GOT3 (cell line): ENCODE measurements around the gene APOBEC4.
"Not testable (repeated sequence)": the region's sequence is repeated elsewhere in the genome, so short reads cannot be mapped to it uniquely, and the experiment has no call there.

Source experiments
- DNase-seq: peaks from one replicate; lab custom pipeline; 2025; ENCODE audit warnings: mixed read lengths; lab: John Stamatoyannopoulos, UW

The APOBEC4 gene

DNA sequence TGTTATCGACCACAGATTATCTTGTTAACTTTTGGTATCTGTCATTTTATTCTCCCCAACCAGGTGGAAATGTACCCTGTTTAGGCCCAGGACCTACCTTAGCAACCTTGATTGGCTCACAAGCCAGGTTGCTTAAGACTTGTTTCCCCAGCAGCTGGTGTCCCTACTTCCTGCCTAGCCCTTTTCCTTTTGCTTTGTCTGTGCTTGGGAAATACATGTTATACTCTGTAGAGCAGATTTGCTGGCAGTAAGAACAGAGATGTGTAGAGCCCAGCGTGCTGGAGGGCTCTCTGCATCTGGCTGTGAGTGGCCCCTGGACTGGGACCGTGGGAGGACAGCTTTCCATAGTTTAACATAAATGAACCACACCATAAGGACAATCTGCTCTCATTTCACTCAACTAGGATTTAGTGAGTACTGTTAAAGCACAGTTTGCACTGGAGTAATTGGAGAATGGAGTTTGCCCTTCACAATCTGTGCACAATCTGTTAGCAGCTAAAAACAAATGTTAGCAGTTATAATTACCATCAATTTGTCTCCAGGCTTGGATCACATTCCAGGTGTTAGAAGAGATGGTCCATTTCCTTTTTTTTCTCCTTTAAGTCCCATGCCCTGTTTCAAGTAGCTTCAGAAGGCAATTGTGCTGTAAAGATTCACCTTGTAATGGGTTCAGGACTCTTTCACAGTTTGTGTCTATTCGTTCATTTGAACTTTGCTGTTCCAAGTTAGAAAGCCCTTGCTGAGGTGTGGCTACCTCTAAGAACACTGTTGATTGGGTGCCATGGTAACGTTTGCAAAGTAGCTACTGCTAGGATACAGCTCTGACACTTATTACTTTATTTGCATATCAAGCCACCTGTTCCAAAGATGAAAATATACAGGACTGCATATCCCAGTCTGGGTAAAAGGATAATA lies at the start of gene APOBEC4:
TSS of gene APOBEC4 (minus strand) at position 770 of the 915 bp plus-strand sequence. CDS start 4,535 bp downstream, outside the sequence.
- DNase-seq, result no peak

GRCh38 chr1:183702813-183703198 lies 49.7 kb upstream of the APOBEC4 start:
- no peak for DNase-seq

DNA sequence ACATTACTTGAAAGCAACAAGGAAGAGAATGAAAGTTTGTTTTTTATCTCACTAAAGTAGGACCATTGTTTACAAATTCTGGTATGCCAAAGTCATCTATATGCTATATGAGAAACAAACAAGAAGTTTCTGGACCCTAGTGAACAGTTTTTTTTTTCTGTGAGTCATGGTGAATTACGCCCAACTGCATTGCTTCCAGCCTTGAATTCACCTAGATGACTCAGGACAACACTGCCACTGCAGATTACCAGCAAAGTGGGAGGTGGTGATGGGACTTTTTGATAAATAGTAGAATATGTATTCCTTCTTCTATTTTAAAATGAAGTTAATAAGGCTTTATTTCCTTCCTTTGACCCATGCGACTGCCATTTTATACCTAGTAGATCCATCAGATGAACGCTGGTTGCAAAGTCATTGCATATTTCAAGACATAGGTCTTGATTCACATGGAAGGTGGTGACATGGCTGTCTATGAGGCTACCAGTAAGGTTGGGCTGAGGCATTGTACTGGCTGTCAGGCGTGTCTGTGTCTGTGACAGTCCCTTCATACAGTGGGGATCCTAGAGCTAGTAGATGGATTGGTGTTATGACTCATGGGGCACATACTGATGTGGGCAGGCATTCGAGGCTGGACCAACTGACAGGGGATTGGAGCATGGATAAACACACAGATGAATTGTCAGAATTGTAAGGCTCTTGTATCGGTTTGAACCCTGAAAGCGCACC lies 49.1 kb upstream of the APOBEC4 start:
- no peak for DNase-seq

GRCh38 chr1:183699616-183700160 lies 46.6 kb upstream of the APOBEC4 start:
- no peak for DNase-seq

DNA sequence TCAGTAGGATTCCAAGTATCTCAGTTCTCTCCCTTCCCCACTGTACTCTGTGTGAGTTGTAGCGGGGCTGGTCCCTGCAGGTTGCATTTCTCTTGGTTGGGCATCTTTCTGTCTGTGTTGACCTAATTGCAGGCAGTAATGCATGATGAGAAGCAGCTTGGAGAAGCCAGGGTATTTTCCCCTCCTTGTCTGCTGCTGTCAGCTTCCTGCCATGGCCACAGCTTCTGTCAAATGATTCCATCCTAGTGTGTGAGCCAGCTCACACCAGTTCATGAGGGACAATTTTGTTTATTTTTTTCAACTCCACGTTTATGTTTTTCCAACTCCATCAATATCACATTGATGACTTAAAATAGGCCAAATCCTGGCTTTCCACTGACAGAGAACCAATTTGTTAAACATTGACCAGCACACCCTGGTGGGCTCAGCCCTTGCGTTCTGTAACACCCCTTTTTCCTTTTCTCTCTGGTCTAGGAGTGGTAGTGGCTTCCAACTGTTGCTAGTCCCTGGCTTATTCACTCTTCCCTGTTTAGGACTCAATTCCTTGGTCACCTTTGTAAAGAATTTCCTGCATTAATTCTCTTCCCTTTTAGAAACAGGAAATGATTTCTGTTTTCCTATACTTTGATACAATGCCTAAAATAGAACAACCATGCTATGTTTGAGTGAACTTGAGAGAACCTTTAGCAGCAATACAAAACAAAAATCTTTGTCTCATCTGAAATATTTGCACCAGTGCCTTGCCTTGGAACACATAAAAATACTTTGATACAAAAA lies 44.9 kb upstream of the APOBEC4 start:
- no peak for DNase-seq

GRCh38 chr1:183696981-183697380 lies 43.9 kb upstream of the APOBEC4 start:
- DNase-seq, result no peak

- DNase-seq, result no peak
Observed at GRCh38 chr1:183694755-183695154, 41.6 kb upstream of the APOBEC4 start.

DNA sequence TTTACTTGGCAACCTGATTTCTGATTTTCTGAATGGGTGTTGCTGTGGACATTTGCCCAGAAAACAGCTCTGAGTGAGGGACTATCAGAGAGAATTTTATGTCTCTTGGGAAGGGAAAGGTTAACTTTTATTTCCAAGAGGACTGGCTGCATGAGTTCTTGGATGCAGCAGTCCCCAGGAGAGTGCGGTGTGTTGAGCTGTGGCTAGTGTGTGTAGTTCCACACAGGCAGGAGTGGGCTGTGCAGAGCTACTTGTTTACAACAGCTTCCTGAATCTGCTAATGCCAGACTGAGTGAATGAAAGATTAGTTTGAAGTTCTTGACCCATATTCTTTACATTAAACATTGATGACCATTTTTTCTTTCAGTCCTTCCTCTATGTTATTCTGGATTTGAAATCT lies 41.0 kb upstream of the APOBEC4 start:
- DNase-seq, result no peak

- DNase-seq, result no peak
Observed at GRCh38 chr1:183693521-183693920, 40.4 kb upstream of the APOBEC4 start.

DNA sequence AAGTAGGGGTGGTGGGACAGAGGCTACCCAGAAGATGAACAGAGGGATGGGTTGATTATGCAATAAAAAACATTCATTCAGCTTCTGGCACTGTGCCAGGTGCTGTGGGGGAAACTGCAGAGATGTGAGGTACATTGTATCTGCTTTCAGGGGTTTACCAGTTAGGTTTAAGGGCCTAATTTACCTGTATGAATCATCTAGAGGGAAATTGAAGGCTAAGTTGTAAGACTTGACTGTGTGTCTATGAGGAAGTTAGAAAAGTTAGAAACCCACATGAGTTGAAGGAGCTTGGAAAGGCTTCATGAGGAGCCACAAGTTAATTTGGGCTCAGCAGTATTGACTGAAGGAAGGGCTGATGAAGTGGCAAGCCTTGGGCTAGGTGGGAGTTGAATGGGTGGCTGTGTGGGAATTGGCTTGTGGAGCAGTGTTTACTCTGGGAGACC lies 36.7 kb upstream of the APOBEC4 start:
- no peak for DNase-seq

DNA sequence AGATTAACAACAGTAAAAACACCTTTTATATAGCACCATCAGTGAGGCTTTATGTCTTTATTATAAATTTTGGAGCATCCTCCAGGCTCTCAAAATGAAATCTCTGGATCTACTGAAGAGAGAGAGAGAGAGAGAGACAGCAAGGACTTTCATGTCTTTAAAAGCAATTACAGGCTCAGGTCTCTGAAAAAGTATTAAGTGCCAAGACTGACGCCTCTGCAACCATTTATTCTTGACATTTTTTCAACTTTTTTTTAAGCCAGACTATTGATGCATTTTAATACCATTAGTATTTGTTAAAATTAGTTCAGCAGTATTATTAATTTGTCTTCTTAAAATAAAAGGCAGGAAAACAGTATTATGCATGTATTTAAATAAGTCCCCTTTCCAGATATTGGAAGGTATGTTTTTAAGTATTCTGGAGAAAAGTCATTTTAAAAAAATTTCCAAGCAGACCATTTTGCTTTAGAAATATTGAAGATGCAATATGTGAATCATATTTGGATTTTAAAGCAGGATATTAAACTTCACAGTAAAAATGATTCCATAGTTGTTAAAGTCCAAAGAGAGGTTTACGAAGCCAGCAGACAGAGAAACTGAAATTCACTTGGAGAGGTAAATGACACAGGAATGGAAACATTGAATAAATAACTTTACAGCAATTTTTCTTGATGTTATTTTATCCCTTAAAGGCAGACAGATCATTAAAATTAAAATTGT lies 35.4 kb upstream of the APOBEC4 start:
- no peak for DNase-seq

DNA sequence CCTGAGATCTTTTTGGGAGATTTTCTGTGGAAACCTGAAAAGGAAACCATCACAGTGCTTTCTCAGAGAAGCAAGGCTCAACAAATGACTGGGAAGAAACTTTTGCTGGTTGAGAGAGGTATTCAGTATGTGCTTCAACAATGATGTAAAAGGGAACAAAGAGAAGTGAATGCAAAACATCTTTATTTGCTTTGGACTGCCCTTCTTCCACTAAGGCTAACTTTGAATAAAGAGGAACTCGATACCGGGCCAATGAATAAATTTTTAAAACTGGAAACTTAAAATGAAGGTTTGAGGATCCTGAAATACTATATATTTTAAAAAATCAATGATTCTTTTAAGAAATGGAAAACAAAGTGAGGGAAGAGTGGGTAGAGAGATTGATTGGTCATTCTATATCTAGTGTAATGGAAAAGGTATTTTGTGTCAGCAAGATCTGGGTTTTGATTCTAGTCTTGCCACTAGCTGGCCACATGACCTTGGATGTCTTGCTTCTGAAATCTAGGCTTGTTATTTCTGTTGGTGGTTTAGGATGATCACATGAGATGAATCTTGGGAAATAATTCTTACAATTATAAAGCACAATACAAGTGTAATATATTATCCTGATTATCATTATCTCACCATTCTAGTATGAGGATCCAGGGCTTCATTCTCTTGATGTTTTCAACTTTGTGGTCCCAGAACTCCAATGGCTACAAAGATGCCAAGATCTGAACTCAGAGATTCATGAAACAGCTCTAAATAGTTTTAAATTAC lies 34.6 kb upstream of the APOBEC4 start:
- DNase-seq, result no peak

GRCh38 chr1:183686229-183686628 lies 33.1 kb upstream of the APOBEC4 start:
- no peak for DNase-seq

- DNase-seq, result no peak
Observed at GRCh38 chr1:183685112-183685713, 32.1 kb upstream of the APOBEC4 start.

DNA sequence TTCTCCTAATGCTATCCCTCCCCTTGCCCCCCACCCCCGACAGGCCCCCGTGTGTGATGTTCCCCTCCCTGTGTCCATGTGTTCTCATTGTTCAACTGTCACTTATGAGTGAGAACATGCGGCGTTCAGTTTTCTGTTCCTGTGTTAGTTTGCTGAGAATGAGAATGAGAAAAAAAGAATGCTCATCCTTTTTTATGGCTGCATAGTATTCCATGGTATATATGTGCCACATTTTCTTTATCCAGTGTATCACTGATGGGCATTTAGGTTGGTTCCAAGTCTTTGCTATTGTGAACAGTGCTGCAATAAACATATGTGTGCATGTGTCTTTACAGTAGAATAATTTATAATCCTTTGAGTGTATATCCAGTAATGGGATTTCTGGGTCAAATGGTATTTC lies 26.2 kb upstream of the APOBEC4 start:
- DNase-seq, result not testable (repeated sequence)

DNA sequence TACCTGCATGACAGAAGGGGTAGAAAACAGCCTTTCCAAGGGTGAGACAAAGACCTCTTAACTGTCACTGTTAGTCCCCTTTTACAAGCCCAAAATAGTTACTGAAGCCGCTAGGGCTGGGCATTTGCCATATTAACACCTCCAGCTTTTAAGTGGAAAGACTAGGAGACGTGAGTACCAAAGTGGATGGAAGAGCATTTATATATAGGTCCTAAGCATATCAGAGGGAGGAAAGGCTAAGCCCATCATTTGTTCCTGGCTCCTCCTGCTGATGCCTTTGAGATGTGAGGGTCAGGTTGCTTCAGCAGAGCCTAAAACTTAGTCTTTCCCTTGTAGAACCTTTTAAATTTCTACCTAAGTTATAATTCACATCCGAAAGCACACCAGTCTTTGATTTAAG lies 25.7 kb upstream of the APOBEC4 start:
- DNase-seq, result no peak

DNA sequence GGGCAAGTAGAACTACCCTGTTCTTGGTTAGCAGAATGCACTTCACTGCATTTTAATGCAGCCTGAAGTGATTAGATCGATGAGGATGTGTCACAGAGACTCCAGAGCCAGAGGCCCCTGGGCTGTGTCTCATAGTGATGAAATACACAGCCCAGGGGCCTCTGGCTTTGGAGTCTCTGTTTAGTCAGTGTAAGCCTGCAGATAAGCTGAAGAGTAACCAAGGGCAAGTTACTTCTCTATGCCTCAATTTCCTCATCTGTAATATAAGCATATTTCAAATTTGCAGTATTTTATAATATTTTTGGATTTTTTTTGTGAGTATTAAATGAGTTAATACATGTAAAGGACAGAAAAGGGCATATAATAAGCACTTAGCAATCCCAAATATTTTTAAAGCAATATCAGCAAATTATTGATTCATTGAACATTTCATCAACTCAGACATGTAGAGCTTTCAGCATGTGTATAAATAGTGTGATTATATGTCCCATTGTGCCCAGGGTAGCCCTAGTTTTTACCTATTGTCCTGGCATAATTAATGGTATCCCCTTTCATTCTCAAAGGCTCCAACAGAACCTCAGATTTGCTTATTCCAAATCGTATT lies 23.6 kb upstream of the APOBEC4 start:
- DNase-seq, result no peak

DNA sequence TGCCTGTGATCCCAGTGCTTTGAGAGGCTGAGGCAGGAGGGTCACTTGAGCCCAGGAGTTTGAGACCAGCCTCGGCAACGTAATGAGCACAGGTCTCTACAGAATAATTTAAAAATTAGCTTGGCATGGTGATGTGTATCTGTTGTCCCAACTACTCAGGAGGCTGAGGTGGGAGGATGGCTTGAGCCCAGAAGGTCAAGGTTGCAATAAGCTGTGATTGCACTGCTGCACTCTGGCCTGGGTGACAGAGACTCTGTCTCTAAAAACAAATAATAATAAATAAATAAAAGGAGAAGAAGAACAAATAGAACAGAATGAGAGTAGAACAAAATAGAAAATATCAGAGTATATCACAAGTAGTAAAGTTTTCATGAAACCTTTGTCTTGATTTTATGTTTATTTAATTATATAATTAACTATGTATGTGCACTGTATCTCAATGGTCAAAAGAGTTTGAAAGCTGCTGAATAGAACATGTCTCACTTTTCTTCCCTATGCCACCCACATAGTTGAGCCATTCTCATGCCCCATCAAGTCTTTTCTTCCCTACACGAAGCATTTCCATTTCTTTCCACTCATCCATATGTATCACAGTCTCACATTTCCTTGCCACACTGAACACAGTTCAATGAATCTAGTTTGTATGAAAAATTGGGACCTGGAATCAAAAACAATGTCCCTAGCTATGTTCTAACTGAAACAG lies 22.9 kb upstream of the APOBEC4 start:
- no peak for DNase-seq

DNA sequence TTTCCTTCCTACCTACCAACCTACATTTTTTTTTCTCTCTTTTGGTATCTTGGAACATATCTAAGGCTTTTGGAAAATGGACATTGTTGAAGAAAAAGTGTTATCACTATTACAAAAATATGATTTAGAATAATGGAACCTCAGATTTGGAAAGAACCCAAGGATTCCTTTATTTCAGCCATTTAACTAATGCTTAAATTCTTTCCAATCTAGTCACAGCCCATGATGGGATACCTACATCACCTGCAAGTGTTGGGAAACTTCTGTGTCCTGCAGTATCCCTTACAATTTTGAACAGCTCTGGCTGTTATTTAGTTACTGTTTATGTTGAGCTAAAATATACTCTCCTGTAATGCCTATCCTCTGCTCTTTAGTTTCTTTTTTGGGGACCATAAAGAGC lies 22.3 kb upstream of the APOBEC4 start:
- DNase-seq, result no peak
